ENCODE results near the gene PPP2R5A. TPM values are rescaled to one million over a fixed set of nuclear protein-coding genes. Genes with fewer than 3 reads are reported as not detected.

Gene PPP2R5A
- total and polyA plus RNA-seq, 2 of the 13 experiments (the other 11 are each of a cell fraction or from before 2014, with no cell fraction given), result 22.0 to 31.4 TPM

- TF ChIP-seq ZBTB43 (CRISPR knock-in tag; conservative IDR thresholded peaks at IDR 0.05), result no peak
- TF ChIP-seq NAIF1 (CRISPR knock-in tag; IDR thresholded peaks at IDR 0.05; ENCODE audit: borderline replicate concordance), result no peak
- no peak for TF ChIP-seq ATF5 (CRISPR knock-in tag; IDR thresholded peaks at IDR 0.05; ENCODE audit: low read depth)
- TF ChIP-seq HOXA9 (CRISPR knock-in tag; IDR thresholded peaks at IDR 0.05; ENCODE audit: borderline replicate concordance), result no peak
- TF ChIP-seq CTCF (CRISPR knock-in tag; IDR thresholded peaks at IDR 0.05), result peak; percentile 81
- peak; percentile 29; the same call in 1 of the 2 replicates for TF ChIP-seq FOXK1 (CRISPR knock-in tag; IDR thresholded peaks at IDR 0.05; ENCODE audit: borderline replicate concordance, low read depth)
- TF ChIP-seq RAD21 (CRISPR knock-in tag; IDR thresholded peaks at IDR 0.05), result peak; percentile 66; the same call in 1 of the 2 replicates
- TF ChIP-seq HMGXB4 (CRISPR knock-in tag; IDR thresholded peaks at IDR 0.05; ENCODE audit: borderline replicate concordance in 1 of 2, low read depth in 1 of 2), result 0 out of 4 replicates have a peak, but pooled peaks of 1 of the 2 experiments have one; percentile 32
- TF ChIP-seq ELF3 (CRISPR knock-in tag; IDR thresholded peaks at IDR 0.05), result 0 out of 2 replicates have a peak, but pooled peaks have one; percentile 28
- TF ChIP-seq ZNF232 (CRISPR knock-in tag; IDR thresholded peaks at IDR 0.05; ENCODE audit: borderline replicate concordance), result peak; percentile 77; the same call in 1 of the 2 replicates
- TF ChIP-seq MIXL1 (CRISPR knock-in tag; IDR thresholded peaks at IDR 0.05), result peak; percentile 72
- TF ChIP-seq SAP130 (CRISPR knock-in tag; IDR thresholded peaks at IDR 0.05; ENCODE audit: low read depth), result 0 out of 2 replicates have a peak, but pooled peaks have one; percentile 26
- TF ChIP-seq KDM5A (IDR thresholded peaks at IDR 0.05; ENCODE audit: borderline replicate concordance, low read length), result no peak
- peak; percentile 86 for TF ChIP-seq STAG1 (CRISPR knock-in tag; IDR thresholded peaks at IDR 0.05)
- no peak for TF ChIP-seq BCLAF1 (IDR thresholded peaks at IDR 0.05)
- TF ChIP-seq GATAD2A (CRISPR knock-in tag; IDR thresholded peaks at IDR 0.05), result 0 out of 2 replicates have a peak, but pooled peaks have one; percentile 24
- no peak for TF ChIP-seq ZBTB2 (CRISPR knock-in tag; IDR thresholded peaks at IDR 0.05; ENCODE audit: low read depth)
These were observed 6.4 kb downstream of the PPP2R5A start (continued) for GRCh38 chr1:212291505-212292134.

Measured in HepG2 (cell line).